ENCODE data around the gene RIN3. TPM values are rescaled to one million over a fixed set of nuclear protein-coding genes. Genes with fewer than 3 reads are reported as not detected.

Gene RIN3
- total RNA-seq, 1 donor from 2014 or later: 28.0 TPM

DNA sequence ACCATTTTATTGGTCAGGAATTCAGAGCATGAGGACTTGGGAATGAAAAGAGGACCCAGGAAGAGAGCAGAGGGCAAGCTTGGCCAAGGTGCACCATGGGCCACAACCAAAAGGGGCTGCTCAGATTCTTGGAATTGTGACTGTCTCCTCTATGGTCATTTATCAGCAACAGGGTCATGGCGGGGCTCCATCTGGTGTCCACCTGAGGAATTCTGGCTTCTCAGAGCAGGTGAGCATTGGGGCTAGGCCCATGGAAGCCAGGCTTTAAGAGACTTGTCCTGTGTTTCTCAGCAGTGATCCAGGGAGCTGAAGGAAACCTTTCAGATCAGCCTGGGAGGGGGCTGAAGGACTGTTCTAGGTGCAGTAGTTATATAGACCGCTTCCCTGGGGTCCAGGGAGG, 2.6 kb upstream of the RIN3 start:
- Histone ChIP-seq H4K20me1 (ENCODE audit: insufficient read depth, low read length) (peaks cover 5% of the 10 kb centered on the region), H3K9ac (ENCODE audit: low read length) (peak overlapping the region; percentile 58), H3K4me3 (ENCODE audit: insufficient read depth, low read depth, low read length) (no peak overlapping the region), H3K36me3 (ENCODE audit: insufficient read depth, low read length) (no peaks in the 10 kb centered on the region), H3K4me1 (ENCODE audit: insufficient read depth, low read length) (peaks cover 19% of the 10 kb centered on the region), H3K27me3 (ENCODE audit: insufficient read depth, low read length) (no peaks in the 10 kb centered on the region), H3K9me3 (ENCODE audit: insufficient read depth, low read depth, low read length) (no peaks in the 10 kb centered on the region), H2AFZ (ENCODE audit: low read depth, low read length) (peak overlapping the region; percentile 31), H3K4me2 (ENCODE audit: low read length) (peak overlapping the region; percentile 63), H3K79me2 (ENCODE audit: insufficient read depth, low read length) (peaks cover 27% of the 10 kb centered on the region), H3K27ac (ENCODE audit: low read depth, low read length) (peak overlapping the region; percentile 87)
- Mint-ChIP-seq H3K9me3 (ENCODE audit: unreplicated experiment) (no peaks in the 10 kb centered on the region), H3K4me3 (ENCODE audit: unreplicated experiment) (peak overlapping the region; percentile 46), H3K27ac (ENCODE audit: unreplicated experiment) (peak overlapping the region; percentile 97), H3K4me1 (ENCODE audit: low read depth, unreplicated experiment) (peaks cover 18% of the 10 kb centered on the region), H3K36me3 (ENCODE audit: low read depth, unreplicated experiment) (no peaks in the 10 kb centered on the region), H3K27me3 (ENCODE audit: low read depth, unreplicated experiment) (no peaks in the 10 kb centered on the region)
- FAIRE-seq (no peak), DNase-seq (ENCODE audit: low read depth) (no peak)
- TF ChIP-seq, protein P1, sequence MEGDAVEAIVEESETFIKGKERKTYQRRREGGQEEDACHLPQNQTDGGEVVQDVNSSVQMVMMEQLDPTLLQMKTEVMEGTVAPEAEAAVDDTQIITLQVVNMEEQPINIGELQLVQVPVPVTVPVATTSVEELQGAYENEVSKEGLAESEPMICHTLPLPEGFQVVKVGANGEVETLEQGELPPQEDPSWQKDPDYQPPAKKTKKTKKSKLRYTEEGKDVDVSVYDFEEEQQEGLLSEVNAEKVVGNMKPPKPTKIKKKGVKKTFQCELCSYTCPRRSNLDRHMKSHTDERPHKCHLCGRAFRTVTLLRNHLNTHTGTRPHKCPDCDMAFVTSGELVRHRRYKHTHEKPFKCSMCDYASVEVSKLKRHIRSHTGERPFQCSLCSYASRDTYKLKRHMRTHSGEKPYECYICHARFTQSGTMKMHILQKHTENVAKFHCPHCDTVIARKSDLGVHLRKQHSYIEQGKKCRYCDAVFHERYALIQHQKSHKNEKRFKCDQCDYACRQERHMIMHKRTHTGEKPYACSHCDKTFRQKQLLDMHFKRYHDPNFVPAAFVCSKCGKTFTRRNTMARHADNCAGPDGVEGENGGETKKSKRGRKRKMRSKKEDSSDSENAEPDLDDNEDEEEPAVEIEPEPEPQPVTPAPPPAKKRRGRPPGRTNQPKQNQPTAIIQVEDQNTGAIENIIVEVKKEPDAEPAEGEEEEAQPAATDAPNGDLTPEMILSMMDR (IDR thresholded peaks at IDR 0.05; ENCODE audit: insufficient read depth, low read depth, low read length): no peak
- TF ChIP-seq EZH2 (IDR thresholded peaks at IDR 0.05; ENCODE audit: insufficient read depth, low read length): no peak

DNA sequence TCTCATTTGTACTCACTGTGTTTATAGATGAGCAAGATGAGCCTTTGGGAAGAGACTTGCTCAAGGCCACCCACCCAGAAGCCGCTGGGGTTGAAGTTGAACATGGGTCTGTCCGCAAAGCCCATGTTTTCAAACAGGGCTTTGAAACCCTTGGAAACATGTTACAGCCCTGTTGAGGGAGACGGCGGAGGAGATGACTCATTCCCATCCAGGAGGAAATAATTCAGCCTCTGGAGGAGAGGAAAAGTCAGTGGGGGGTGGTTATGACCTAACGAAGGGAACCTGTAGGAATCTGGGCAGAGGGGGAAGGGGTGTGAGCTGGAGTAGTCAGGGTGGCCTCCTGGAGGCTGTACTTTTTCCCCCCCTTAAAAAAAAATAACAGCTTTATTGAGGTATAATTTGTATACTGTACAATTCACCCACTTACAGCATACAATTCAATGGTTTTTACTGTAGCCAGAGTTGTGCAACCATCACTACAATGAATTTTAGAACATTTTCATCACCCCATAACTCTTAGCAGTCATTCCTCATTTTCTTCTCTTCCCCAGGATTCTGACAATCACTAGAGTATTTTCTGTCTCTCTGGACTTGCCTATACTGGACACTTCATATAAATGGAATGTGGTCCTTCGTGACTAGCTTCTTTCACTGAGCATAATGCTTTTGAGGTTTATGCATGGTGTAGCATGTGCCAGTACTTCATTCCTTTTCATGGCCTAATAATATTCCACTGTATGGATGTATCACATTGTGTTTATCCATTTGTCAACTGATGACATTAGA, 1.9 kb upstream of the RIN3 start:
- H3K36me3 Mint-ChIP-seq (ENCODE audit: low read depth, unreplicated experiment): no peaks in the 10 kb centered on the region

More for the DNA sequence above, 1.9 kb upstream of the RIN3 start:
- Histone ChIP-seq H3K4me2 (ENCODE audit: low read length) (peak overlapping the region; percentile 63), H2AFZ (ENCODE audit: low read depth, low read length) (peak overlapping the region; percentile 31), H3K36me3 (ENCODE audit: insufficient read depth, low read length) (no peaks in the 10 kb centered on the region), H3K79me2 (ENCODE audit: insufficient read depth, low read length) (peaks cover 33% of the 10 kb centered on the region), H3K9ac (ENCODE audit: low read length) (peak overlapping the region; percentile 58), H3K9me3 (ENCODE audit: insufficient read depth, low read depth, low read length) (no peaks in the 10 kb centered on the region), H3K4me1 (ENCODE audit: insufficient read depth, low read length) (peaks cover 19% of the 10 kb centered on the region), H3K27ac (ENCODE audit: low read depth, low read length) (peak overlapping the region; percentile 87), H4K20me1 (ENCODE audit: insufficient read depth, low read length) (peaks cover 8% of the 10 kb centered on the region), H3K27me3 (ENCODE audit: insufficient read depth, low read length) (no peaks in the 10 kb centered on the region), H3K4me3 (ENCODE audit: insufficient read depth, low read depth, low read length) (no peak overlapping the region)
- TF ChIP-seq EZH2 (IDR thresholded peaks at IDR 0.05; ENCODE audit: insufficient read depth, low read length): no peak
- TF ChIP-seq, protein P1 (IDR thresholded peaks at IDR 0.05; ENCODE audit: insufficient read depth, low read depth, low read length): no peak
- Mint-ChIP-seq H3K9me3 (ENCODE audit: unreplicated experiment) (no peaks in the 10 kb centered on the region), H3K27me3 (ENCODE audit: low read depth, unreplicated experiment) (no peaks in the 10 kb centered on the region), H3K4me1 (ENCODE audit: low read depth, unreplicated experiment) (peaks cover 18% of the 10 kb centered on the region), H3K27ac (ENCODE audit: unreplicated experiment) (peak overlapping the region; percentile 97), H3K4me3 (ENCODE audit: unreplicated experiment) (peak overlapping the region; percentile 46)
- FAIRE-seq (peak; percentile 95), DNase-seq (ENCODE audit: low read depth) (peak; percentile 92)

All from astrocyte (in vitro differentiated cells and primary cell).